ENCODE results near the gene GATC. TPM values are rescaled to one million over a fixed set of nuclear protein-coding genes. Genes with fewer than 3 reads are reported as not detected.

GATC gene
- total and polyA plus RNA-seq, 2 donors (not counting 3 experiments of a cell fraction or from before 2014, with no cell fraction given), result 13.0 to 28.8 TPM

DNA sequence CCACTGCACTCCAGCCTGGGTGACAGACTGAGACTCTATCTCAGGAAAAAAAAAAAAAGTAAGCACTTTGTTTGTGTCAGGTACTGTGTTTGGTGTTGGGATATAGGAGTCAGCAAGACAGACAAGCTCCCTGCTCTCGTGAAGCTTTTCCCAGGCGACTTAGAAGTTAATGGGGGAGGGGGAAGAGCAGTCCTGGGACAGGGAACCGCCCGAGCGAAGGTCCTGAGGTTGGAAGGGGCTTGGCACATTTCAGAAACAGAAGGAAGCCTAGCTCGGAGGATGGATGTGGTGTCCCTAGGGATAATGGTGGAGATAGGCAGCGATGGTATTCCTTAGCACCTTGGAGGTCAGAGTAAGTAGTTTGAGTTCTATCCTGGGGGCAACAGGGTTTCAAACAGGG is 16.9 kb upstream of the GATC start:
- Histone ChIP-seq H4K20me1 (replicated peaks; ENCODE audit: control insufficient read depth, extremely low read depth, insufficient read depth, low read length) (no peaks in the 10 kb centered on the region), H3K9me1 (replicated peaks; ENCODE audit: control insufficient read depth, extremely low read depth, insufficient read depth, low read length) (no peaks in the 10 kb centered on the region), H3K4me3 (replicated peaks in 1 of 3; ENCODE audit: insufficient read depth in 1 of 3, low read depth in 1 of 3, low read length in 3 of 3) (no peak overlapping the region), H3K27me3 (ENCODE audit: control insufficient read depth in 2 of 2, insufficient read depth in 2 of 2, low read length in 2 of 2) (peaks cover 0 to 3% of the 10 kb centered on the region in 2 experiments), H3K9me3 (replicated peaks; ENCODE audit: control insufficient read depth, insufficient read depth, low read length) (no peaks in the 10 kb centered on the region), H2AFZ (ENCODE audit: low read depth, low read length) (no peak overlapping the region), H3K4me2 (ENCODE audit: insufficient read depth, low read length) (no peak overlapping the region), H3K79me2 (ENCODE audit: control insufficient read depth, insufficient read depth, low read length) (no peaks in the 10 kb centered on the region), H3K9ac (replicated peaks; ENCODE audit: extremely low read depth, insufficient read depth, low read length) (no peak overlapping the region), H3K36me3 (ENCODE audit: control insufficient read depth in 2 of 2, extremely low read depth in 1 of 2, insufficient read depth in 2 of 2, low read length in 2 of 2) (no peaks in the 10 kb centered on the region), H3K27ac (ENCODE audit: insufficient read depth, low read depth, low read length) (no peak overlapping the region), H3K4me1 (ENCODE audit: control insufficient read depth, extremely low read depth, insufficient read depth, low read length) (no peaks in the 10 kb centered on the region)
- FAIRE-seq (no peak), DNase-seq (ENCODE audit: low read depth, low spot score) (no peak)
- dilution Hi-C loops (cut with MboI; ENCODE audit: extremely low pct_ligation_motif_present, low sequenced_read_pairs), result no loop called here
- TF ChIP-seq EZH2 (IDR thresholded peaks at IDR 0.05; ENCODE audit: borderline replicate concordance, low read depth, low read length, severe bottlenecking) (no peak), JUN (IDR thresholded peaks at IDR 0.05; ENCODE audit: borderline replicate concordance, insufficient read depth, insufficient read length, low read depth) (no peak), MYC (IDR thresholded peaks at IDR 0.05; ENCODE audit: low read depth, low read length) (no peak), FOS (IDR thresholded peaks at IDR 0.05; ENCODE audit: borderline replicate concordance, insufficient read depth, low read length) (no peak), POLR2AphosphoS5 (IDR thresholded peaks at IDR 0.05; ENCODE audit: insufficient read depth, low read depth, low read length) (no peak), POLR2A (IDR thresholded peaks at IDR 0.05; ENCODE audit: low read depth, low read length) (no peak), GATA2 (IDR thresholded peaks at IDR 0.05; ENCODE audit: insufficient read depth, insufficient read length, low read depth, low read length) (no peak)
- TF ChIP-seq, protein P1, sequence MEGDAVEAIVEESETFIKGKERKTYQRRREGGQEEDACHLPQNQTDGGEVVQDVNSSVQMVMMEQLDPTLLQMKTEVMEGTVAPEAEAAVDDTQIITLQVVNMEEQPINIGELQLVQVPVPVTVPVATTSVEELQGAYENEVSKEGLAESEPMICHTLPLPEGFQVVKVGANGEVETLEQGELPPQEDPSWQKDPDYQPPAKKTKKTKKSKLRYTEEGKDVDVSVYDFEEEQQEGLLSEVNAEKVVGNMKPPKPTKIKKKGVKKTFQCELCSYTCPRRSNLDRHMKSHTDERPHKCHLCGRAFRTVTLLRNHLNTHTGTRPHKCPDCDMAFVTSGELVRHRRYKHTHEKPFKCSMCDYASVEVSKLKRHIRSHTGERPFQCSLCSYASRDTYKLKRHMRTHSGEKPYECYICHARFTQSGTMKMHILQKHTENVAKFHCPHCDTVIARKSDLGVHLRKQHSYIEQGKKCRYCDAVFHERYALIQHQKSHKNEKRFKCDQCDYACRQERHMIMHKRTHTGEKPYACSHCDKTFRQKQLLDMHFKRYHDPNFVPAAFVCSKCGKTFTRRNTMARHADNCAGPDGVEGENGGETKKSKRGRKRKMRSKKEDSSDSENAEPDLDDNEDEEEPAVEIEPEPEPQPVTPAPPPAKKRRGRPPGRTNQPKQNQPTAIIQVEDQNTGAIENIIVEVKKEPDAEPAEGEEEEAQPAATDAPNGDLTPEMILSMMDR (IDR thresholded peaks at IDR 0.05; ENCODE audit: extremely low read depth in 1 of 2, insufficient read depth in 1 of 2, low read depth in 1 of 2, low read length in 2 of 2), result no peak
- TF ChIP-seq, protein P2, sequence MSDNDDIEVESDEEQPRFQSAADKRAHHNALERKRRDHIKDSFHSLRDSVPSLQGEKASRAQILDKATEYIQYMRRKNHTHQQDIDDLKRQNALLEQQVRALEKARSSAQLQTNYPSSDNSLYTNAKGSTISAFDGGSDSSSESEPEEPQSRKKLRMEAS (IDR thresholded peaks at IDR 0.05; ENCODE audit: insufficient read depth, insufficient read length), result no peak
- intact Hi-C loops (cut with micrococcal nuclease), result no loop called here
- no TSS peak for BruUV-seq (replicated peaks)
- CTCF ChIA-PET, result interaction anchor here (0.9 to 2.3 kb wide), 15 partner anchors 9 to 220 kb away, joined by 3 to 18 read pairs (median 5); partner anchors contain the start of gene PLA2G1B
- POLR2A ChIA-PET, result interaction anchor here (0.6 kb wide), 1 partner anchor 141 kb away, joined by 3 read pairs; no protein-coding TSS in a partner anchor

All from endothelial cell of umbilical vein (primary cell).